SKM-1 treated with dmso at 0.1 percent for 144 hours (cell line): ENCODE measurements around the gene GYS2.
"Not testable (repeated sequence)": the region's sequence is repeated elsewhere in the genome, so short reads cannot be mapped to it uniquely, and the experiment has no call there.

Source experiments
- DNase-seq: peaks from one replicate; lab custom pipeline; 2025; ENCODE audit not compliant: unreplicated experiment; lab: John Stamatoyannopoulos, UW

GYS2 gene

GRCh38 chr12:21606175-21606574 lies 1.5 kb upstream of the GYS2 start:
- DNase-seq = no peak

GRCh38 chr12:21602774-21603173 lies 1.9 kb downstream of the GYS2 start:
- no peak for DNase-seq

GRCh38 chr12:21600196-21600595 lies 4.5 kb downstream of the GYS2 start:
- DNase-seq = no peak

GRCh38 chr12:21599143-21599999 lies 5.3 kb downstream of the GYS2 start:
- DNase-seq = no peak

- no peak for DNase-seq
Observed at GRCh38 chr12:21598651-21599050, 6.0 kb downstream of the GYS2 start.

- DNase-seq = not testable (repeated sequence)
Observed at GRCh38 chr12:21595356-21595755, 9.3 kb downstream of the GYS2 start.

- no peak for DNase-seq
Observed at GRCh38 chr12:21585485-21585884, 19.2 kb downstream of the GYS2 start.

- DNase-seq = not testable (repeated sequence)
Observed at GRCh38 chr12:21584403-21585182, 20.1 kb downstream of the GYS2 start.

GRCh38 chr12:21583587-21583986 lies 21.1 kb downstream of the GYS2 start:
- no peak for DNase-seq

- DNase-seq = no peak
Observed at GRCh38 chr12:21580748-21581516, 23.7 kb downstream of the GYS2 start.

GRCh38 chr12:21577516-21577915 lies 27.1 kb downstream of the GYS2 start:
- no peak for DNase-seq

- no peak for DNase-seq
Observed at GRCh38 chr12:21576431-21576830, 28.2 kb downstream of the GYS2 start.

GRCh38 chr12:21573733-21574358 lies 30.8 kb downstream of the GYS2 start:
- DNase-seq = no peak

GRCh38 chr12:21571046-21571445 lies 33.6 kb downstream of the GYS2 start:
- no peak for DNase-seq

GRCh38 chr12:21568115-21568514 lies 36.5 kb downstream of the GYS2 start:
- DNase-seq = no peak

GRCh38 chr12:21566907-21567394 lies 37.7 kb downstream of the GYS2 start:
- no peak for DNase-seq

GRCh38 chr12:21566223-21566906 lies 38.3 kb downstream of the GYS2 start:
- DNase-seq = no peak

GRCh38 chr12:21562859-21563258 lies 41.8 kb downstream of the GYS2 start:
- DNase-seq = no peak

GRCh38 chr12:21561158-21561557 lies 43.5 kb downstream of the GYS2 start:
- DNase-seq = no peak

- DNase-seq = no peak
Observed at GRCh38 chr12:21559855-21560569, 44.6 kb downstream of the GYS2 start.
